Kasumi-1 (cell line): ENCODE results near the gene ZNF816.
"Not testable (repeated sequence)": the region's sequence is repeated elsewhere in the genome, so short reads cannot be mapped to it uniquely, and the experiment has no call there.

Source experiments
- DNase-seq, 2 experiments: peaks; one replicate each; lab custom pipeline; 2025; lab: John Stamatoyannopoulos, UW

Gene ZNF816

GRCh38 chr19:52959613-52960295 is 2.9 kb downstream of the ZNF816 start:
- no peak for DNase-seq

DNA sequence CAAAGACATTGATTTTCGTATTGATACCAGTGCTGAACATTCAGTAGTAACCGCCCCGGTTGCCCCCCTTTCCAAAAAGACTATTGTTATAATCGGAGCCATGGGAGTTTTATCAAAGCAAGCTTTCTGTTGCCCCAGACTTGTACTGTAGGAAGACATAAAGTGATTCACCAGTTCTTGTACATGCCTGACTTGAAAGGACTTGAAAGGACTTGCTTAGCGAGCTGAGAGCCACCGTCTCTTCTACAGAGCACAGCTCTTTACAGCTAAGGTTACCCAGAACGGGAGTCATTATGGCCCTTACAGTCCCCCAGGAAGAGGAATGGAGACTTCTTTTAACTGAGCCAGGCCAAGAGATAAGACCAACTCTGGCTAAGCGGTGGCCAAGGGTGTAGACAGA is 5.1 kb downstream of the ZNF816 start:
- no peak for DNase-seq

GRCh38 chr19:52956917-52957316 is 5.8 kb downstream of the ZNF816 start:
- DNase-seq, result no peak

DNA sequence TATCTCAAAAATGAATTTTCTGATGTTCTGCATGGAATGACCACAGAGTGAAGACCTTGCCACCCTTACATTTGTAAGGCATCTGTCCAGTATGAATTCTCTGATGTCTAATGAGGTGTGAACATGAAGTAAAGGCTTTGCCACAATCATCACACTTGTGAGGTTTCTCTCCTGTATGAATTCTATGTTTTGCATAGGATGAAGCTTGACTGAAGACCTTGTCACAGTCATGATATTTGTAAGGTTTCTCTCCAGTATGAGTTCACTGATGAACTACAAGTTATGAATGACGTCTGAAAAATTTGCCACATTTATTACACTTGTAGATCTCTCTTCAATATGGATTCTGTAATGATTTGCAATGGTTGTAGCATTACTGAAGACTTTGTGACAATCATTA is 13.3 kb downstream of the ZNF816 start:
- no peak for DNase-seq

DNA sequence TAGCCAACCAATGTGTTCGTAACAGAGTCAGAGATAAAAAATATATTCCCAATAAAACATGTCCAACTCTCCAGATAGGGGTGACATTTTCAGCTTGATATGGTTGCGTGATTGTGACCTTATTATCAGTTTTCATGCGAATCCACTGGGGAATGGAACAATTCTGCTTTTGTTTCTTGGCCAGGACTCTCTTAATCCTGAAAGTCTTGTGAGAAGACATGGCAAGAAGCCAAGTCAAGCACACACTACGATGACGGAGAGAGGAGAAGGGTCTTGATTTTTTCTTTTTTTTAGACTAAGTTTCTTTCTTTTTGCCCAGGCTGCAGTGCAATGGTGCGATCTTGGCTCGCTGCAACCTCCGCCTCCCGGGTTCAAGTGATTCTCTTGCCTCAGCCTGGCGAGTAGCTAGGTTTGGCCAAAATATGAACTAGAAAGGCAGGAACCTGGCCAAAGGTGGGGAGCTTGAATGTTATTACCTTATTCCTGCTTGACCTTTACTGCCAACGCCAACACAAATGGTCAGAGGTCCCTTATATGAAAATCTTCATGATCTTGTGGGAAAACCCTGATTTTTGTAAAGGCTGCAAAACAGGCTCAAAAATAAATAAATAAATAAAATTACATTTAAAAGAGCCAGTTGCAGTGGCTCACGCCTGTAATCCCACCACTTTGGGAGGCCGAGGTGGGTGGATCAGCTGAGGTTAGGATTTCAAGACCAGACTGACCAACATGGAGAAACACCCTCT is 14.5 kb downstream of the ZNF816 start:
- no peak for DNase-seq

- DNase-seq, result no peak
These were observed 16.1 kb downstream of the ZNF816 start for GRCh38 chr19:52946322-52947310.

GRCh38 chr19:52945652-52946321 is 16.9 kb downstream of the ZNF816 start:
- no peak for DNase-seq

GRCh38 chr19:52944703-52945493 is 17.8 kb downstream of the ZNF816 start:
- not testable (repeated sequence) for DNase-seq

GRCh38 chr19:52943884-52944643 is 18.6 kb downstream of the ZNF816 start:
- DNase-seq, result no peak

- no peak for DNase-seq
These were observed 19.4 kb downstream of the ZNF816 start for GRCh38 chr19:52943134-52943883.

GRCh38 chr19:52942386-52943133 is 20.1 kb downstream of the ZNF816 start:
- peak; percentile 54 for DNase-seq

DNA sequence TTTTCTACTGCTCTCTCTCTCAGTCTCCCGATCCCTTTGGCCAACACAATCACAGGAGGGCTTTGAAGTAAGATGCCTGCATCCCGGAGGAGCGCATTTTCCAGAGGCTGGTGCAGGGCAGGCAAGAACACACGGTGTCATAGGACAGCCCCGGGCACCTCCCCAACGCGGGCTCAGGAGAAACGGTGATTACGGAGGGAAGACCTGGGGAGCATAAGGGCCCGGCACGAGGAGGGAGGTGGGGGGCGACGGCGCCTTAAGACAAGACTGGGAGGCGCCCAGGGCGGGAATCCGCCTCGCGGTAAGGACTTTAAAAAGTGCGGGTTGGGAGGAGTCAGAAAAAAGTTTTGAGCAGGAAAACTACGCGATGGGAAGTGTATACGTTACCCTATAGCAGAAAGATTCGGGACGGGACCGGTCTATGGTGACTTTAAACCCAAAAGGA is 20.7 kb downstream of the ZNF816 start:
- DNase-seq, result peak in 1 of 2 experiments; percentile 17

DNA sequence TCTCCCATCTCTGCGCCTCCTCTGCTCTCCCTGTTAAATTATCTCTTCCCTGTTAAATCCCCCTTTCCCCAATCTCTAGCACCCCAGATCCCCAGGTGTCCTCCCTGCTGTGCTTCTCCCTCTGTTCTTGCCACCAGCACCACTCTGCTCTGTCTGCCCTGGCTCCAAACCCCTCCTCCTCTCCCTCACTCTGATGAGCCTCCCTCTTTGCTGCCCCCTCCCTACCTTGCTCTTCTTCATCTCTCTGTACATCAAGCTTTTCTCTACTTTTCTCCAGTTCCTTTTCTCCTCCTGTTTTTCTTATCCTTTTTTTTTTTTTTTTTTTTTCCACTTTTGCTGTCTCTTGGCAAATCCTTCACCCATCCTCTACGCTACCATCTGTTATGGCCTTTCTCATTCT is 21.2 kb downstream of the ZNF816 start:
- not testable (repeated sequence) for DNase-seq

DNA sequence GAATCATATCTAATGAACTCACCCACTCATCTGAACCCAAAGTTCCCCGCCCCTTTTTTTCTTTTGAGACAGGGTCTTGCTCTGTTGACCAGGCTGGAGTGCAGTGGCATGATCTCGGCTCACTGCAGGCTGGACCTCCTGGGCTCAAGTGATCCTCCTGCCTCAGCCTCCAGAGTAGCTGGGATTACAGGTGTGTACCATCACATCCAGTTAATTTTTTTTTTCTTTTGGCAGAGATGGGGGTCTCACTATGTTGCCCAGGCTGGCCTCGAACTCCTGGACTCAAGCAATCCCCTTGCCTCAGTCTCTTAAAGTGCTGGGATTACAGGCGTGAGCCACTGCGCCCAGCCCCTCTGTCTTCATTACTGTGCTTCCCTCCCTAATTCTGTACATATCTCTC is 21.8 kb downstream of the ZNF816 start:
- DNase-seq, result not testable (repeated sequence)

GRCh38 chr19:52938761-52939160 is 23.9 kb downstream of the ZNF816 start:
- no peak for DNase-seq

- DNase-seq, result no peak
These were observed 25.7 kb downstream of the ZNF816 start for GRCh38 chr19:52936954-52937325.

GRCh38 chr19:52936151-52936953 is 26.3 kb downstream of the ZNF816 start:
- DNase-seq, result no peak

DNA sequence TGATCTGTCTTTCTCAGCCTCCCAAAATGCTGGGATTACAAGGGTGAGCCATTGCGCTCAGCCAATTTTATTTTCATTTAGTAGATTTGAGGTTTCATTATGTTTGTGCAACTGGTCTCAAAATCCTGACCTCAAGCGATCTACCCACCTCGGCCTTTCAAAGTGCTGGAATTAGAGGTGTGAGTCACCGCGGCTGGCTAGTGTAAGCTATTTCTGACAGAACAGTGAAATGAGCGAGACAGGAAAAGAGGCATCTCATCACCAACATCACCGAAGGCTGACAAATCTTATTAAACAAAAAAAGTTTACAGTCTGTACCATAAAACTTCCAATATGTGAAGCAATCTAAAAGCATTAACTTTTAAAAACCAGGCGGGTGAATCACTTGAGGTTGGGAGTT is 27.2 kb downstream of the ZNF816 start:
- DNase-seq, result no peak
